DOHH2 (cell line): ENCODE measurements around the gene SIT1.

Source experiments
- H3F3A ChIP-seq: fragments of 200-600 bp; sonication (generic), shearing (Covaris generic); 2 replicates; pipeline ENCODE4 v1.6.0; 2016; ENCODE audit warnings: antibody characterized with exemption, mild to moderate bottlenecking; ENCODE audit not compliant: control insufficient read depth, insufficient read depth
- H3K27ac ChIP-seq: fragments of 200-600 bp; sonication (generic); 2 replicates; pipeline ENCODE4 v1.5.1; 2014; ENCODE audit warnings: low read depth, mild to moderate bottlenecking, low read length, moderate library complexity
- H3K27me3 ChIP-seq: fragments of 200-600 bp; sonication (generic); 2 replicates; pipeline ENCODE4 v1.6.1; 2014; ENCODE audit warnings: mild to moderate bottlenecking, low read length, mixed read lengths; ENCODE audit not compliant: control insufficient read depth
- H3K36me3 ChIP-seq: fragments of 200-600 bp; sonication (generic); 2 replicates; pipeline ENCODE4 v1.6.1; 2014; ENCODE audit warnings: mild to moderate bottlenecking, low read length, moderate library complexity, mixed read lengths; ENCODE audit not compliant: control insufficient read depth
- H3K4me1 ChIP-seq: fragments of 200-600 bp; sonication (generic); 2 replicates; pipeline ENCODE4 v1.6.1; 2014; ENCODE audit warnings: mild to moderate bottlenecking, low read length, mixed read lengths; ENCODE audit not compliant: control insufficient read depth
- H3K4me2 ChIP-seq: fragments of 200-600 bp; sonication (generic); 2 replicates; pipeline ENCODE4 v1.6.0; 2014; ENCODE audit warnings: mild to moderate bottlenecking, low read length, moderate library complexity
- H3K4me3 ChIP-seq: fragments of 200-600 bp; sonication (generic); 2 replicates; pipeline ENCODE4 v1.5.1; 2014; ENCODE audit warnings: mild to moderate bottlenecking, low read length, mixed read lengths
- H3K79me2 ChIP-seq: fragments of 200-600 bp; sonication (generic); 2 replicates; pipeline ENCODE4 v1.6.1; 2014; ENCODE audit warnings: mild to moderate bottlenecking, low read length, mixed read lengths; ENCODE audit not compliant: control insufficient read depth
- H3K9me2 ChIP-seq: fragments of 200-600 bp; sonication (generic); replicated peaks from 2 replicates; pipeline ENCODE4 v1.6.1; 2014; ENCODE audit warnings: mild to moderate bottlenecking, low read length, mixed read lengths; ENCODE audit not compliant: control insufficient read depth
- H3K9me3 ChIP-seq: fragments of 200-600 bp; sonication (generic); 2 replicates; pipeline ENCODE4 v1.6.1; 2014; ENCODE audit warnings: antibody characterized with exemption, low read length, mixed read lengths; ENCODE audit not compliant: control insufficient read depth, insufficient read depth
- H4K20me1 ChIP-seq: fragments of 200-600 bp; sonication (generic); 2 replicates; pipeline ENCODE4 v1.6.0; 2014; ENCODE audit warnings: low read depth, mild to moderate bottlenecking, antibody characterized with exemption, low read length, moderate library complexity; ENCODE audit not compliant: control insufficient read depth, insufficient read depth
- CTCF ChIP-seq: fragments of 200-600 bp; sonication (generic); IDR thresholded peaks from one replicate; pipeline ENCODE4 v1.5.1; 2014; ENCODE audit warnings: antibody characterized with exemption, mild to moderate bottlenecking, low read depth, low read length; ENCODE audit not compliant: poor library complexity, severe bottlenecking
- EZH2phosphoT487 ChIP-seq: fragments of 200-600 bp; sonication (generic); IDR thresholded peaks from 2 replicates; pipeline ENCODE4 v1.6.1; 2017; ENCODE audit warnings: borderline replicate concordance, mild to moderate bottlenecking, antibody characterized with exemption, low read length, moderate library complexity, mixed read lengths

SIT1 gene

GRCh38 chr9:35618854-35619799 is 31.6 kb downstream of the SIT1 start:
- no peaks in the 10 kb centered on the region for H3K27me3 ChIP-seq
- H3K9me2 ChIP-seq: no peaks in the 10 kb centered on the region
- H4K20me1 ChIP-seq: no peaks in the 10 kb centered on the region
- H3K4me2 ChIP-seq: peak overlapping the region; percentile 99
- 0 out of 2 replicates have a peak, but pooled peaks cover 5% of the 10 kb centered on the region for H3K36me3 ChIP-seq
- TF ChIP-seq EZH2phosphoT487 (no peak), CTCF (no peak)
- no peaks in the 10 kb centered on the region for H3K9me3 ChIP-seq
- peak overlapping the region; percentile 72 for H3K4me3 ChIP-seq
- H3K27ac ChIP-seq: peak overlapping the region; percentile 76
- no peaks in the 10 kb centered on the region for H3K79me2 ChIP-seq
- H3K4me1 ChIP-seq: peaks cover 63% of the 10 kb centered on the region
- peaks cover 43% of the 10 kb centered on the region for H3F3A ChIP-seq

- H3K9me2 ChIP-seq: no peaks in the 10 kb centered on the region
- 0 out of 2 replicates have a peak, but pooled peaks cover 5% of the 10 kb centered on the region for H3K36me3 ChIP-seq
- H3K4me2 ChIP-seq: peak within 1 kb of the TSS; percentile 99
- no peaks in the 10 kb centered on the region for H3K9me3 ChIP-seq
- H3K79me2 ChIP-seq: no peaks in the 10 kb centered on the region
- H3K4me1 ChIP-seq: peaks cover 63% of the 10 kb centered on the region
- H3K27me3 ChIP-seq: no peaks in the 10 kb centered on the region
- TF ChIP-seq CTCF (no peak), EZH2phosphoT487 (no peak)
- H4K20me1 ChIP-seq: no peaks in the 10 kb centered on the region
- peaks cover 43% of the 10 kb centered on the region for H3F3A ChIP-seq
- H3K27ac ChIP-seq: peak within 1 kb of the TSS; percentile 76
- H3K4me3 ChIP-seq: peak within 1 kb of the TSS; percentile 72
Measured at GRCh38 chr9:35618325-35618727, 32.4 kb downstream of the SIT1 start, which contains the start of gene CD72. Gene CD72 (minus strand): TSS chr9:35618413. CDS start chr9:35618303, 110 bp downstream.

- Histone ChIP-seq H3K27me3 (no peaks in the 10 kb centered on the region), H3K36me3 (0 out of 2 replicates have a peak, but pooled peaks cover 5% of the 10 kb centered on the region), H3F3A (peaks cover 39% of the 10 kb centered on the region), H3K9me2 (no peaks in the 10 kb centered on the region), H3K79me2 (no peaks in the 10 kb centered on the region), H4K20me1 (no peaks in the 10 kb centered on the region), H3K4me3 (peak overlapping the region; percentile 72), H3K9me3 (no peaks in the 10 kb centered on the region), H3K4me2 (peak overlapping the region; percentile 99), H3K27ac (peak overlapping the region; percentile 76), H3K4me1 (peaks cover 63% of the 10 kb centered on the region)
- TF ChIP-seq CTCF (no peak), EZH2phosphoT487 (no peak)
Measured at GRCh38 chr9:35617548-35617947, 33.2 kb downstream of the SIT1 start.
